ENCODE measurements around the gene HMGCLL1.

HMGCLL1 gene

GRCh38 chr6:55578537-55579363 lies at the start of gene HMGCLL1:
Gene HMGCLL1, minus strand, starts transcription at chr6:55579192. Its CDS starts 137 bp downstream, at chr6:55579055.
- Mint-ChIP-seq H3K4me1 (peaks cover 6% of the 10 kb centered on the region), H3K9me3 (no peaks in the 10 kb centered on the region), H3K27me3 (ENCODE audit: low read depth, poor library complexity) (peaks cover 48% of the 10 kb centered on the region), H3K36me3 (ENCODE audit: low read depth) (no peaks in the 10 kb centered on the region), H3K27ac (no peak within 1 kb of the TSS), H3K4me3 (peak within 1 kb of the TSS; percentile 96)
- TF ChIP-seq CTCF (IDR thresholded peaks at IDR 0.05) = no peak
- DNase-seq = peak; percentile 79

GRCh38 chr6:55621993-55622392 lies 43.0 kb upstream of the HMGCLL1 start:
- TF ChIP-seq CTCF (IDR thresholded peaks at IDR 0.05) = no peak
- H3K27ac Mint-ChIP-seq = no peak overlapping the region
- H3K4me1 Mint-ChIP-seq = no peaks in the 10 kb centered on the region
- H3K4me3 Mint-ChIP-seq = no peak overlapping the region
- H3K27me3 Mint-ChIP-seq (ENCODE audit: low read depth, poor library complexity) = no peaks in the 10 kb centered on the region
- H3K9me3 Mint-ChIP-seq = peaks cover 9% of the 10 kb centered on the region
- no peaks in the 10 kb centered on the region for H3K36me3 Mint-ChIP-seq (ENCODE audit: low read depth)
- no peak for DNase-seq

GRCh38 chr6:55621244-55621643 lies 42.3 kb upstream of the HMGCLL1 start:
- Mint-ChIP-seq H3K4me1 (no peaks in the 10 kb centered on the region), H3K4me3 (no peak overlapping the region), H3K27ac (no peak overlapping the region), H3K27me3 (ENCODE audit: low read depth, poor library complexity) (no peaks in the 10 kb centered on the region), H3K9me3 (peaks cover 9% of the 10 kb centered on the region), H3K36me3 (ENCODE audit: low read depth) (no peaks in the 10 kb centered on the region)
- DNase-seq = no peak
- no peak for TF ChIP-seq CTCF (IDR thresholded peaks at IDR 0.05)

GRCh38 chr6:55617272-55617671 lies 38.3 kb upstream of the HMGCLL1 start:
- Mint-ChIP-seq H3K27me3 (ENCODE audit: low read depth, poor library complexity) (peaks cover 3% of the 10 kb centered on the region), H3K27ac (no peak overlapping the region), H3K36me3 (ENCODE audit: low read depth) (no peaks in the 10 kb centered on the region), H3K4me3 (no peak overlapping the region), H3K4me1 (no peaks in the 10 kb centered on the region), H3K9me3 (peaks cover 17% of the 10 kb centered on the region)
- TF ChIP-seq CTCF (IDR thresholded peaks at IDR 0.05) = peak; percentile 53
- peak; percentile 19 for DNase-seq

GRCh38 chr6:55604021-55604420 lies 25.0 kb upstream of the HMGCLL1 start:
- no peak for DNase-seq
- Mint-ChIP-seq H3K36me3 (ENCODE audit: low read depth) (no peaks in the 10 kb centered on the region), H3K27me3 (ENCODE audit: low read depth, poor library complexity) (peaks cover 4% of the 10 kb centered on the region), H3K27ac (no peak overlapping the region), H3K4me1 (no peaks in the 10 kb centered on the region), H3K4me3 (no peak overlapping the region), H3K9me3 (no peaks in the 10 kb centered on the region)
- no peak for TF ChIP-seq CTCF (IDR thresholded peaks at IDR 0.05)

- H3K27ac Mint-ChIP-seq = no peak overlapping the region
- H3K4me1 Mint-ChIP-seq = no peaks in the 10 kb centered on the region
- no peak for TF ChIP-seq CTCF (IDR thresholded peaks at IDR 0.05)
- H3K27me3 Mint-ChIP-seq (ENCODE audit: low read depth, poor library complexity) = peaks cover 4% of the 10 kb centered on the region
- no peak overlapping the region for H3K4me3 Mint-ChIP-seq
- no peaks in the 10 kb centered on the region for H3K9me3 Mint-ChIP-seq
- no peak for DNase-seq
- no peaks in the 10 kb centered on the region for H3K36me3 Mint-ChIP-seq (ENCODE audit: low read depth)
Observed at GRCh38 chr6:55601120-55601519, 22.1 kb upstream of the HMGCLL1 start.
